ENCODE measurements around the gene MPHOSPH6.

GRCh38 chr16:82150549-82150948, 19.5 kb downstream of the MPHOSPH6 start:
- TF ChIP-seq CTCF (IDR thresholded peaks at IDR 0.05) (no peak), POLR2A (IDR thresholded peaks at IDR 0.05) (no peak), POLR2AphosphoS5 (IDR thresholded peaks at IDR 0.05) (no peak)
